ENCODE results near the gene PAPPA. TPM values are rescaled to one million over a fixed set of nuclear protein-coding genes. Genes with fewer than 3 reads are reported as not detected.

Gene PAPPA, protein sequence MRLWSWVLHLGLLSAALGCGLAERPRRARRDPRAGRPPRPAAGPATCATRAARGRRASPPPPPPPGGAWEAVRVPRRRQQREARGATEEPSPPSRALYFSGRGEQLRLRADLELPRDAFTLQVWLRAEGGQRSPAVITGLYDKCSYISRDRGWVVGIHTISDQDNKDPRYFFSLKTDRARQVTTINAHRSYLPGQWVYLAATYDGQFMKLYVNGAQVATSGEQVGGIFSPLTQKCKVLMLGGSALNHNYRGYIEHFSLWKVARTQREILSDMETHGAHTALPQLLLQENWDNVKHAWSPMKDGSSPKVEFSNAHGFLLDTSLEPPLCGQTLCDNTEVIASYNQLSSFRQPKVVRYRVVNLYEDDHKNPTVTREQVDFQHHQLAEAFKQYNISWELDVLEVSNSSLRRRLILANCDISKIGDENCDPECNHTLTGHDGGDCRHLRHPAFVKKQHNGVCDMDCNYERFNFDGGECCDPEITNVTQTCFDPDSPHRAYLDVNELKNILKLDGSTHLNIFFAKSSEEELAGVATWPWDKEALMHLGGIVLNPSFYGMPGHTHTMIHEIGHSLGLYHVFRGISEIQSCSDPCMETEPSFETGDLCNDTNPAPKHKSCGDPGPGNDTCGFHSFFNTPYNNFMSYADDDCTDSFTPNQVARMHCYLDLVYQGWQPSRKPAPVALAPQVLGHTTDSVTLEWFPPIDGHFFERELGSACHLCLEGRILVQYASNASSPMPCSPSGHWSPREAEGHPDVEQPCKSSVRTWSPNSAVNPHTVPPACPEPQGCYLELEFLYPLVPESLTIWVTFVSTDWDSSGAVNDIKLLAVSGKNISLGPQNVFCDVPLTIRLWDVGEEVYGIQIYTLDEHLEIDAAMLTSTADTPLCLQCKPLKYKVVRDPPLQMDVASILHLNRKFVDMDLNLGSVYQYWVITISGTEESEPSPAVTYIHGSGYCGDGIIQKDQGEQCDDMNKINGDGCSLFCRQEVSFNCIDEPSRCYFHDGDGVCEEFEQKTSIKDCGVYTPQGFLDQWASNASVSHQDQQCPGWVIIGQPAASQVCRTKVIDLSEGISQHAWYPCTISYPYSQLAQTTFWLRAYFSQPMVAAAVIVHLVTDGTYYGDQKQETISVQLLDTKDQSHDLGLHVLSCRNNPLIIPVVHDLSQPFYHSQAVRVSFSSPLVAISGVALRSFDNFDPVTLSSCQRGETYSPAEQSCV (N-terminal part only)
- 6.1 and 7.0 TPM in 2 replicates for total RNA-seq (2022)
- percentile 67 among the genes with signal in this experiment for Bru-seq, nascent RNA
- BruChase-seq, experiment 1, labeled RNA remaining after a 6-hour chase: percentile 50 among the genes with signal in this experiment
- BruChase-seq, experiment 2, labeled RNA remaining after a 2-hour chase: percentile 51 among the genes with signal in this experiment
- long read RNA-seq, full-length matches to known transcripts: 1 of 3 reads
- long read RNA-seq, partial matches to known transcripts: 0 of 3 reads
- long read RNA-seq, other reads (novel, unspliced or antisense): 2 of 3 reads

DNA sequence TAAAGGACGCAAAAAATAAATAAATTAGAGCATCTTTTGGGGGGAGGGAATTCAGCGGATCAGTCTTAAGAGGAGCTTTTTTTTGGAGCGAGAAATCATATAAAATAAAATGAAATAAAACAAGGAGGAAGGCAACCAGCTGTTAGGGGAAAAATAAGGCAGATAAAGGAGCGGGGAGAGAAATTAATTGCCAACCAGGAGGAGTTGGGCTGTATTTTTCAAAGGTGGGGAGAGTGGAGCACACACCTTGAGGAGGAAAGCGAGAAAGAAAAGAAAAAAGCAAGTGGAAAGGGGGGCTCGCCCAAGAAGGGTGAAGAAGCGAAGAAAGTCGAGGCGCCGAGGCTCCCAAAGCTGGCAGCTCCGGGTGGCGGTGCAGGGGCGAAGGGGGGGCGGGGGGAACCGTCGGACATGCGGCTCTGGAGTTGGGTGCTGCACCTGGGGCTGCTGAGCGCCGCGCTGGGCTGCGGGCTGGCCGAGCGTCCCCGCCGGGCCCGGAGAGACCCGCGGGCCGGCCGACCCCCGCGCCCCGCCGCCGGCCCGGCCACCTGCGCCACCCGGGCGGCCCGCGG, at the start of gene PAPPA:
TSS of gene PAPPA (plus strand) at position 27 of the 569 bp plus-strand sequence. CDS start at position 409, 382 bp downstream.
- H3K4me3 Mint-ChIP-seq (ENCODE audit: unreplicated experiment): peak within 1 kb of the TSS; percentile 83
- BruUV-seq (replicated peaks): no TSS peak
- peaks cover 45% of the 10 kb centered on the region for H3K4me1 Mint-ChIP-seq (ENCODE audit: insufficient read depth, unreplicated experiment)
- TF ChIP-seq, protein P1, sequence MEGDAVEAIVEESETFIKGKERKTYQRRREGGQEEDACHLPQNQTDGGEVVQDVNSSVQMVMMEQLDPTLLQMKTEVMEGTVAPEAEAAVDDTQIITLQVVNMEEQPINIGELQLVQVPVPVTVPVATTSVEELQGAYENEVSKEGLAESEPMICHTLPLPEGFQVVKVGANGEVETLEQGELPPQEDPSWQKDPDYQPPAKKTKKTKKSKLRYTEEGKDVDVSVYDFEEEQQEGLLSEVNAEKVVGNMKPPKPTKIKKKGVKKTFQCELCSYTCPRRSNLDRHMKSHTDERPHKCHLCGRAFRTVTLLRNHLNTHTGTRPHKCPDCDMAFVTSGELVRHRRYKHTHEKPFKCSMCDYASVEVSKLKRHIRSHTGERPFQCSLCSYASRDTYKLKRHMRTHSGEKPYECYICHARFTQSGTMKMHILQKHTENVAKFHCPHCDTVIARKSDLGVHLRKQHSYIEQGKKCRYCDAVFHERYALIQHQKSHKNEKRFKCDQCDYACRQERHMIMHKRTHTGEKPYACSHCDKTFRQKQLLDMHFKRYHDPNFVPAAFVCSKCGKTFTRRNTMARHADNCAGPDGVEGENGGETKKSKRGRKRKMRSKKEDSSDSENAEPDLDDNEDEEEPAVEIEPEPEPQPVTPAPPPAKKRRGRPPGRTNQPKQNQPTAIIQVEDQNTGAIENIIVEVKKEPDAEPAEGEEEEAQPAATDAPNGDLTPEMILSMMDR (IDR thresholded peaks at IDR 0.05; ENCODE audit: unreplicated experiment): no peak
- H3K36me3 Mint-ChIP-seq (ENCODE audit: insufficient read depth, unreplicated experiment): no peaks in the 10 kb centered on the region
- intact Hi-C loops (cut with micrococcal nuclease): loop anchor here (2.0 to 5.0 kb wide), 6 partner anchors 212 to 563 kb away; no protein-coding TSS in a partner anchor
- no peak for DNase-seq (ENCODE audit: unreplicated experiment)
- POLR2A ChIA-PET: no interaction called here
- peak within 1 kb of the TSS; percentile 87 for H3K27ac Mint-ChIP-seq (ENCODE audit: low read depth, unreplicated experiment)
- CTCF ChIA-PET: interaction anchor here (0.6 to 4.3 kb wide), 15 partner anchors 10 to 701 kb away, joined by 3 to 40 read pairs (median 5); no protein-coding TSS in a partner anchor
- H3K27me3 Mint-ChIP-seq (ENCODE audit: insufficient read depth, unreplicated experiment): no peaks in the 10 kb centered on the region
- no peaks in the 10 kb centered on the region for H3K9me3 Mint-ChIP-seq (ENCODE audit: unreplicated experiment)

DNA sequence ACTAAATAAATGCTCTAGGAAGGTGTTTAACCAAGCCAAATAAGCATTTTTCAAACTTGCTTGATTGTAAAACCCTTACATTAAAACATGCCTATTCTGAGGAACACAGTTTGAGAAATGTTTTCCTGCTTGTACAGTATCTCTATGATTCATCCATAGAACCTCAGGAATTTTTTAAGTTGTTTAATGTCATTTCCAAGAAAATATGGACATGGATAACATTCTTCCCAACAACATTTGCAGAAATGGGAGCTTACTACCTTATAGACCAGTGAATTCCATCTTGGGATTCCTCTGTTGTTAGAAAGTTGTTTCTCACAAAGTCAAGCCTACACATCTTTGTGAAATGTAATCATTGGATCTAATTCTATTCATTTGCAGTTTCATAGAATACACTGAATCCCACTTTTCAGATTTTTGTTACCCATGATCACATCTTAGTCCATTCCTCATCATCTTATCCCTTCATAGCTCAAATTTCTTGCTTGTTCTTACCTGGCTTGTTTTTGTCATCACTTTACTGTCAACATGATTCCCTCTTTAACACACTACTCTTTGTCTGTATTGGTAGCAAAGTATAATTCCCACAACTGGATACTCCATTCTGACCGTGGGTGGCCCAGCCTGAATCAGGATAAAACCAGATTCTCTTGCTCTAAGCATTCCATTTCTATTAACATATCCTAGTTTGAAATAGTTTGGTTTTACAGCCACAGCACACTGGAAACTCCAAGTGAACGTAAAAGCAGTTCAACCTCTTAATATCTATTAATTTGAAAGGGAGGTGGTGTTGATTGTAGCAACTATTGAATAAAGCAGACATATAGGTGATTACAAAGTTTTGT, 49.4 kb upstream of the PAPPA start:
- peaks cover 36% of the 10 kb centered on the region for H3K4me1 Mint-ChIP-seq (ENCODE audit: insufficient read depth, unreplicated experiment)
- ChIA-PET CTCF (no interaction called here), POLR2A (interaction anchor here (0.6 to 2.1 kb wide), 2 partner anchors 20 to 53 kb away, joined by 3 to 6 read pairs; no protein-coding TSS in a partner anchor)
- H3K36me3 Mint-ChIP-seq (ENCODE audit: insufficient read depth, unreplicated experiment): no peaks in the 10 kb centered on the region
- H3K27ac Mint-ChIP-seq (ENCODE audit: low read depth, unreplicated experiment): no peak overlapping the region
- H3K27me3 Mint-ChIP-seq (ENCODE audit: insufficient read depth, unreplicated experiment): no peaks in the 10 kb centered on the region
- intact Hi-C loops (cut with micrococcal nuclease): no loop called here
- no TSS peak for BruUV-seq (replicated peaks)
- DNase-seq (ENCODE audit: unreplicated experiment): no peak
- peaks cover 8% of the 10 kb centered on the region for H3K9me3 Mint-ChIP-seq (ENCODE audit: unreplicated experiment)
- H3K4me3 Mint-ChIP-seq (ENCODE audit: unreplicated experiment): no peak overlapping the region
- TF ChIP-seq, protein P1 (IDR thresholded peaks at IDR 0.05; ENCODE audit: unreplicated experiment): no peak

DNA sequence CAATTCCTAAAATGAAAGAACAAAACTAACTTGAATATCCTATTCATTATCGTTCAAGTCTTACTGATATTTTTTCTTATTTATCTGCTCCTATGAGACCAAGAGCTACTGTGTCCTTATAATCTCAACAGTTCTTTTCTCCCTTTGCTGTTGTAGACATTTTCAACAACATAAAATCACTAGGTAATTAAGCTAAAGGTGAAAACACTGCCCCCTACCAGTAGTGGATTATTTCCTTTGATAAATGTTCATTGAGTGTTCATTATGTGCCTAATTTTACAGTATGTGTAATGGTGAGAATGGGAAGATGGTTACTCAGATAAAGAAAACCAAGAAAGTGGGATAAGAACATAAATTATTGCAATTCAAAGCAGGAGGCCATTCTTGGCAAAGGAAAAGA, 41.4 kb upstream of the PAPPA start:
- TF ChIP-seq, protein P1 (IDR thresholded peaks at IDR 0.05; ENCODE audit: unreplicated experiment): peak; percentile 18
- no TSS peak for BruUV-seq (replicated peaks)
- CTCF ChIA-PET: interaction anchor here (0.6 to 1.6 kb wide), 6 partner anchors 18 to 587 kb away, joined by 3 to 9 read pairs (median 4); no protein-coding TSS in a partner anchor
- Mint-ChIP-seq H3K27me3 (ENCODE audit: insufficient read depth, unreplicated experiment) (no peaks in the 10 kb centered on the region), H3K4me3 (ENCODE audit: unreplicated experiment) (no peak overlapping the region), H3K27ac (ENCODE audit: low read depth, unreplicated experiment) (no peak overlapping the region), H3K4me1 (ENCODE audit: insufficient read depth, unreplicated experiment) (peaks cover 9% of the 10 kb centered on the region), H3K36me3 (ENCODE audit: insufficient read depth, unreplicated experiment) (no peaks in the 10 kb centered on the region), H3K9me3 (ENCODE audit: unreplicated experiment) (no peaks in the 10 kb centered on the region)
- POLR2A ChIA-PET: interaction anchor here (0.7 kb wide), 1 partner anchor 104 kb away, joined by 3 read pairs; no protein-coding TSS in a partner anchor
- intact Hi-C loops (cut with micrococcal nuclease): loop anchor here (1.0 kb wide), 1 partner anchor 229 kb away; no protein-coding TSS in a partner anchor
- DNase-seq (ENCODE audit: unreplicated experiment): peak; percentile 59
